Mucosa of descending colon (tissue), 3 donors: ENCODE data around the gene ATG2B. TPM values are rescaled to one million over a fixed set of nuclear protein-coding genes. Genes with fewer than 3 reads are reported as not detected.

Source experiments
- ATAC-seq: fragments of 200-7000 bp; cut with Tn5 transposase; one replicate; pipeline ENCODE4 v1.9.1; 2020; ENCODE audit warnings: mild to moderate bottlenecking, moderate library complexity
- DNase-seq, 3 donors: peaks; one replicate each; pipeline ENCODE4 v3.0.0-alpha.2; 2020
- H3K36me3 ChIP-seq: fragments of 200-600 bp; one replicate; pipeline ENCODE4 v1.8.0; 2021; ENCODE audit warnings: low read depth, mild to moderate bottlenecking
- H3K4me1 ChIP-seq: fragments of 200-600 bp; one replicate; pipeline ENCODE4 v1.8.0; 2021; ENCODE audit warnings: low read depth, mild to moderate bottlenecking
- H3K4me3 ChIP-seq: fragments of 200-600 bp; one replicate; pipeline ENCODE4 v1.8.0; 2021; ENCODE audit warnings: mild to moderate bottlenecking
- H3K9me3 ChIP-seq: fragments of 200-600 bp; one replicate; pipeline ENCODE4 v1.8.0; 2021; ENCODE audit warnings: mild to moderate bottlenecking
- CTCF ChIP-seq: fragments of 200-600 bp; IDR thresholded peaks from one replicate; pipeline ENCODE4 v1.8.0; 2022; ENCODE audit warnings: antibody characterized with exemption, mild to moderate bottlenecking
- intact Hi-C, 2 donors: fragments of 100-400 bp; cut with DNase I in 1 of 2; cut with micrococcal nuclease in 1 of 2; formaldehyde crosslinking; loops; one replicate each; pipeline versions ENCODE4 v1.11.0 to v1.11.1; 2022; cut with DNase I, micrococcal nuclease
- total RNA-seq, 3 donors: library from RNA; stranded (reverse); fragmentation: NEBNext Ultra II Directional in 2 of 3; extraction: Animal tissue kit (Norgen Biotek cat#: 25700) in 2 of 3; gene quantifications; one replicate each; pipeline versions ENCODE4 v1.2.1 to v1.2.4, GENCODE V29; 2021 to 2023
- donor health status: DM: no; HTN: no; CAD: no; lungs with moderate emphysema.
- donor health status: DM: no; HTN: no; CAD: no.
- donor health status: DM: no; HTN: yes; CAD: no.

ATG2B gene
- total RNA-seq, 3 donors from 2014 or later: 22.1 to 35.9 (median 24.2) TPM

GRCh38 chr14:96338551-96338950, 24.6 kb downstream of the ATG2B start:
- DNase-seq (no peak), ATAC-seq (no peak)
- no peak for TF ChIP-seq CTCF
- Histone ChIP-seq H3K4me3 (no peak overlapping the region), H3K4me1 (no peaks in the 10 kb centered on the region), H3K36me3 (no peaks in the 10 kb centered on the region), H3K9me3 (no peaks in the 10 kb centered on the region)
- intact Hi-C loops: no loop called here

DNA sequence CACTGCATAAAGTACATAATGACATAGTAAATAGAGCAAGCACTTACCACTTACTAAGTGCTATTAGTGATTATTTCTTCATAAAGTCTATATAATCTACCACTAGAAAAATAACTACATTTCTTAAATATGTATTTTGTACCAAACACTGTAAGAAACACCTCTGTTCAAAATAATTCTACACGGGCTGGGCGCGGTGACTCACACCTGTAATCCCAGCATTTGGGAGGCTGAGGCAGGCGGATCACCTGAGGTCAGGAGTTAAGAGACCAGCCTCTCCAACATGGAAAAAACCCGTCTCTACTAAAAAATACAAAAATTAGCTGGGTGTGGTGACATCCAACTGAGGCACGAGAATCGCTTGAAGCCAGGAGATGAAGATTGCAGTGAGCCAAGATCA, 38.9 kb downstream of the ATG2B start:
- intact Hi-C loops: no loop called here
- H3K4me3 ChIP-seq: no peak overlapping the region
- no peaks in the 10 kb centered on the region for H3K36me3 ChIP-seq
- no peaks in the 10 kb centered on the region for H3K4me1 ChIP-seq
- ATAC-seq (no peak), DNase-seq (no peak)
- no peak for TF ChIP-seq CTCF
- no peaks in the 10 kb centered on the region for H3K9me3 ChIP-seq

- Histone ChIP-seq H3K4me3 (no peak overlapping the region), H3K36me3 (peaks cover 6% of the 10 kb centered on the region), H3K9me3 (no peaks in the 10 kb centered on the region), H3K4me1 (no peaks in the 10 kb centered on the region)
- intact Hi-C loops: no loop called here
- TF ChIP-seq CTCF: no peak
- no peak for ATAC-seq
- no peak for DNase-seq
Observed at GRCh38 chr14:96320605-96321004, 42.5 kb downstream of the ATG2B start.

DNA sequence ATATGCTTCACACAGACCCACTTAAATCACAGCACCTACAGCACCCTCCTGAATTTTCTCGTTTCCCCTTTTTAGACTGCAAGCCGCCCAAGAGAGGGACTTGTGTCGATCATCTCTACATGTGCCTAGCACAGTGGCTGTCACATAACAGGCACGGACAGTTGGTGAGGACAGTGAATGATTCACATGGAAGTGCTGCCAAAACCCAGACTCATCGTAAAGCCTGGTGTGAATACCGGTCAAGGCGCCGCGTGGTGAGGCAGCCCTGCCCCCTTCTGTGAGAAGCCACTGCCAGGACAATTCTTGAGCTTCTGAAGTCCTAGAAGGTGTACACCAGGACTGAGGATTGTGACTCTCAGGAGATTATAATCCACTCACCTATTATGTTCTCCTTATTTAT, 44.3 kb downstream of the ATG2B start:
- Histone ChIP-seq H3K36me3 (peaks cover 6% of the 10 kb centered on the region), H3K9me3 (no peaks in the 10 kb centered on the region), H3K4me1 (no peaks in the 10 kb centered on the region), H3K4me3 (no peak overlapping the region)
- ATAC-seq (no peak), DNase-seq (no peak)
- intact Hi-C loops: no loop called here
- TF ChIP-seq CTCF: no peak

- ATAC-seq (no peak), DNase-seq (no peak)
- no peak for TF ChIP-seq CTCF
- H3K4me3 ChIP-seq: no peak overlapping the region
- H3K9me3 ChIP-seq: no peaks in the 10 kb centered on the region
- no peaks in the 10 kb centered on the region for H3K4me1 ChIP-seq
- intact Hi-C loops: no loop called here
- H3K36me3 ChIP-seq: peaks cover 6% of the 10 kb centered on the region
Observed at GRCh38 chr14:96316087-96316486, 47.1 kb downstream of the ATG2B start.

- H3K4me1 ChIP-seq: peaks cover 7% of the 10 kb centered on the region
- H3K4me3 ChIP-seq: no peak overlapping the region
- ATAC-seq (no peak), DNase-seq (no peak)
- H3K9me3 ChIP-seq: no peaks in the 10 kb centered on the region
- intact Hi-C loops: no loop called here
- H3K36me3 ChIP-seq: peaks cover 5% of the 10 kb centered on the region
- no peak for TF ChIP-seq CTCF
Observed at GRCh38 chr14:96310906-96311305, 52.2 kb downstream of the ATG2B start.
